Measurements from ENCODE around the gene SKIC8.

The SKIC8 gene

GRCh38 chr15:78340231-78341056 is 41.0 kb upstream of the SKIC8 start, which contains the start of gene CRABP1:
CRABP1 (plus strand) TSS chr15:78340353; CDS start chr15:78340429, 76 bp downstream.
- Histone ChIP-seq H3K4me3 (ENCODE audit: low read length) (no peak within 1 kb of the TSS), H3K9ac (ENCODE audit: low read length) (no peak within 1 kb of the TSS), H3K4me2 (ENCODE audit: low read length) (no peak within 1 kb of the TSS)

GRCh38 chr15:78339559-78339958 is 40.1 kb upstream of the SKIC8 start:
- Histone ChIP-seq H3K9me3 (ENCODE audit: insufficient read depth, low read length) (no peaks in the 10 kb centered on the region), H4K20me1 (ENCODE audit: insufficient read depth, low read length) (no peaks in the 10 kb centered on the region), H3K36me3 (replicated peaks; ENCODE audit: low read depth, low read length) (no peaks in the 10 kb centered on the region), H3K9ac (ENCODE audit: low read length) (no peak overlapping the region), H3K27ac (ENCODE audit: low read length) (no peak overlapping the region), H3K79me2 (ENCODE audit: low read length) (no peaks in the 10 kb centered on the region), H3K4me1 (ENCODE audit: low read length) (no peaks in the 10 kb centered on the region), H3K27me3 (ENCODE audit: low read depth, low read length) (peaks cover 32% of the 10 kb centered on the region), H3K4me2 (ENCODE audit: low read length) (no peak overlapping the region), H3K4me3 (ENCODE audit: low read length) (no peak overlapping the region), H2AFZ (ENCODE audit: low read depth, low read length) (no peak overlapping the region)
- TF ChIP-seq EZH2phosphoT487 (IDR thresholded peaks at IDR 0.05; ENCODE audit: low read depth) (no peak), CTCF (IDR thresholded peaks at IDR 0.05; ENCODE audit: low read depth, low read length) (no peak)

More at GRCh38 chr15:78340231-78341056, 41.0 kb upstream of the SKIC8 start, which contains the start of gene CRABP1:
- H3K36me3 ChIP-seq (replicated peaks; ENCODE audit: low read depth, low read length): no peaks in the 10 kb centered on the region
- H3K4me1 ChIP-seq (ENCODE audit: low read length): no peaks in the 10 kb centered on the region
- no peaks in the 10 kb centered on the region for H3K9me3 ChIP-seq (ENCODE audit: insufficient read depth, low read length)
- no peak within 1 kb of the TSS for H3K27ac ChIP-seq (ENCODE audit: low read length)
- H2AFZ ChIP-seq (ENCODE audit: low read depth, low read length): no peak within 1 kb of the TSS
- TF ChIP-seq CTCF (IDR thresholded peaks at IDR 0.05; ENCODE audit: low read depth, low read length) (no peak), EZH2phosphoT487 (IDR thresholded peaks at IDR 0.05; ENCODE audit: low read depth) (no peak)
- H3K79me2 ChIP-seq (ENCODE audit: low read length): no peaks in the 10 kb centered on the region
- no peaks in the 10 kb centered on the region for H4K20me1 ChIP-seq (ENCODE audit: insufficient read depth, low read length)
- H3K27me3 ChIP-seq (ENCODE audit: low read depth, low read length): peaks cover 35% of the 10 kb centered on the region

GRCh38 chr15:78338781-78339180 is 39.4 kb upstream of the SKIC8 start:
- no peaks in the 10 kb centered on the region for H3K9me3 ChIP-seq (ENCODE audit: insufficient read depth, low read length)
- no peaks in the 10 kb centered on the region for H4K20me1 ChIP-seq (ENCODE audit: insufficient read depth, low read length)
- no peak overlapping the region for H3K9ac ChIP-seq (ENCODE audit: low read length)
- H3K27ac ChIP-seq (ENCODE audit: low read length): no peak overlapping the region
- no peak overlapping the region for H3K4me3 ChIP-seq (ENCODE audit: low read length)
- H3K79me2 ChIP-seq (ENCODE audit: low read length): no peaks in the 10 kb centered on the region
- peaks cover 30% of the 10 kb centered on the region for H3K27me3 ChIP-seq (ENCODE audit: low read depth, low read length)
- TF ChIP-seq CTCF (IDR thresholded peaks at IDR 0.05; ENCODE audit: low read depth, low read length): no peak
- TF ChIP-seq EZH2phosphoT487 (IDR thresholded peaks at IDR 0.05; ENCODE audit: low read depth): no peak
- H2AFZ ChIP-seq (ENCODE audit: low read depth, low read length): no peak overlapping the region
- H3K36me3 ChIP-seq (replicated peaks; ENCODE audit: low read depth, low read length): no peaks in the 10 kb centered on the region
- no peak overlapping the region for H3K4me2 ChIP-seq (ENCODE audit: low read length)
- no peaks in the 10 kb centered on the region for H3K4me1 ChIP-seq (ENCODE audit: low read length)

GRCh38 chr15:78335985-78336384 is 36.6 kb upstream of the SKIC8 start:
- Histone ChIP-seq H3K27me3 (ENCODE audit: low read depth, low read length) (peaks cover 17% of the 10 kb centered on the region), H4K20me1 (ENCODE audit: insufficient read depth, low read length) (no peaks in the 10 kb centered on the region), H2AFZ (ENCODE audit: low read depth, low read length) (no peak overlapping the region), H3K4me3 (ENCODE audit: low read length) (no peak overlapping the region), H3K9ac (ENCODE audit: low read length) (no peak overlapping the region), H3K36me3 (replicated peaks; ENCODE audit: low read depth, low read length) (no peaks in the 10 kb centered on the region), H3K79me2 (ENCODE audit: low read length) (no peaks in the 10 kb centered on the region), H3K4me2 (ENCODE audit: low read length) (no peak overlapping the region), H3K9me3 (ENCODE audit: insufficient read depth, low read length) (no peaks in the 10 kb centered on the region), H3K4me1 (ENCODE audit: low read length) (no peaks in the 10 kb centered on the region), H3K27ac (ENCODE audit: low read length) (no peak overlapping the region)
- TF ChIP-seq EZH2phosphoT487 (IDR thresholded peaks at IDR 0.05; ENCODE audit: low read depth) (no peak), CTCF (IDR thresholded peaks at IDR 0.05; ENCODE audit: low read depth, low read length) (no peak)

Measured in OCI-LY3 (cell line).